Measurements from ENCODE around the gene FAM227B.

Gene FAM227B

DNA sequence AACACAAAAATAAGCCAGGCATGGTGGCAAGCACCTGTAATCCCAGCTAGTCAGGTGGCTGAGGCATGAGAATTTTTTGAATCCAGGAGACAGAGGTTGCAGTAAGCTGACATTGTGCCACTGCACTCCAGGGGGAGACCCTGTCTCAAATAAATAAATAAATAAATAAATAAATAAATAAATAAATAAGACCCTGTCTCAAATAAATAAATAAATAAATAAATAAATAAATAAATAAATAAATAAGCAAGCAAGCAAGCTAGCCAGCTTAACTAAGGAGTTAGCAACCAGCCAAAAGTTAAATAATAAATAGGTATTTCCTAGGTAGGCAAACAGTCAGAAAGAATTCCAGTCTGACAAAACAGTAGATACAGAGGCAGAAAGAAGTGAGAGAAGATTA lies 326.7 kb downstream of the FAM227B start:
- DNase-seq (ENCODE audit: low spot score): no peak

DNA sequence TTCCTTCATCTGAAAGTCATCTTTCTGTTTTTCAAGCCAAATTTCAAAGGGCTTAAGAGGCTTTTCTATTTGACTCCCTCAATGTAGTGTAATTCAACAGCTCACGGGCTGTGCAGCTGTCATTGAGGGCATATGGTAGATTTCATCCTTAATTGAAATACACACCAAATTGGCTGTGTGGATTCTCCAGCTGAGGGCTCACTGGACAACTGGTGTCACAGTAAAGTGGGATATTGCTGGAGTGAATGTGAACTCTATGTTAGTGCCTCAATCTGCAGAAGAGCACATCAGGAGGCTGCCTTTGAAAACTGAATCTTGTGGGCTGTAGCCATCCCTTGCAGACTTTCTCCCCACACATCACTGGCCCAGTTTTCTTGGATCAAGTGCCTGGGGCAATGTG lies 330.4 kb downstream of the FAM227B start:
- DNase-seq (ENCODE audit: low spot score): no peak

DNA sequence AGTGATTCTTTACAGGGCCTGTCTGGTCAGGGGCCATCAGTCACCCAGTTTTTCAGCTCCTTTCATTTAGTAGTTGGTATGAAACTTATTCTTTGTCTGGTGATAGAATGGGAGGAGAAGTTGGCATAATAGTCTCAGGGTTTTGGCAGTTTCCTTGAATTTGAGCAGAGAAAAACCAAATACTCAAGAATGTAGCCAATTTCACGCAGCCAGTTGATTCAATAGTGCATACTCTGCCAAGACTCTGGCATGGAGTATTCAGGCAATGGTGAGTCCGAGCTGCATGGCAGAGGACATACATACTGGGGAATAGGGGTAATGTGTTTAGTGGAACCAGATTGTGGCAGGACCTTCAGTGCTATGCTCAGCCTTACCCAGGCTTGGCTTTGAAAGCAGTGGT lies 332.2 kb downstream of the FAM227B start:
- DNase-seq (ENCODE audit: low spot score): no peak

DNA sequence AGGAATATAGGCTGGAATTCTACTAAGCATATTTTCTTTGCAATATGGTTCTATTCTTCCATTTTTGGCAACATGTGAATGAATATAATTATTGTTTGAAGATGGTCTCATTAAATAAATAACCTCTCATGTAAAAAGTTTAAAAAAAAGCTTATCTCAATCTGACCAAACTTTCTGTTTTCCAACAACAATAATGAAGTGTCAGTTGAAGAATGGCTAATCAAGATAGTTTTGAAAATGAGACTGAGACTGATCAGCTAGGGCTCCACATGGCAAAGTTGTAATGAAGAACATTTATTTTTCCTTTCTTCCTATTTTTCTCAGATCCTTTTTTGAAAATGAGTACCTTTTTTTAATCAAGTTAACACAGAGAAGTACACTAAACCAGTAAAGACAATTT lies 333.1 kb downstream of the FAM227B start:
- DNase-seq (ENCODE audit: low spot score): no peak

DNA sequence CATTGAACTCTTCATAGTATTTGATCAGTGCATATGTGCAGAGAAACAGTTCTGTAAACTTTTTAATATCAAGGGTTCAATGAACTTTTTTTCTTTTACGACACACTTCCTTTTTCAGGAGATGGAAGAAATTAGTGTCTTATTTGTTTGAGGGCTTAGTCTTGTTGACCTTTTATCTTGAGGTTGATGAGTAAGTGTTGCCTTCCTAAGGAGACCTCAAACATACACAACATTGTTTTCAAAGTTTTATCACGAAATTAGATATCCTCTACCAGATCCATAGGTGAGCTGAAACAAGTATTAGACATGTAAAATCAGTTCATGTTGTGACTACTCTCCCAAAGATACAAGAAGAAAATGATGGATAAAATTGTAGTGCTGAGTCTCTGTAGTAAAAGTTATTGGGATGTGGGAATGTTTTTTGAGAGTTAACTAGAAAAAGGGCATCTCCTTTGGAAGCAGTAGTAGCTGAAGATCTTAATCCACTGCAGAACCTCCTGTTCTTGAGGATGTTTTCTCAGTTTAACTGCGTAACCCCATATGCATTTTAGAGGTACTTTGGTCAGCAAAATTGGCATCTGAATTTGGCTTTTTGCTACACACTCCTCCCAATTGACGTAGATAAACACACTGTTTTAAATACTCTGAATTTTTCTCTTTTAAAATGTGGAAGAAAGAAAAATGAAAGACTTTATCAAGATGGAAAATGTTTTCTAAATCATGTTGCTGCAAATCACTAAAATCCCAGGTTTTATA lies 333.8 kb downstream of the FAM227B start:
- DNase-seq (ENCODE audit: low spot score): no peak

DNA sequence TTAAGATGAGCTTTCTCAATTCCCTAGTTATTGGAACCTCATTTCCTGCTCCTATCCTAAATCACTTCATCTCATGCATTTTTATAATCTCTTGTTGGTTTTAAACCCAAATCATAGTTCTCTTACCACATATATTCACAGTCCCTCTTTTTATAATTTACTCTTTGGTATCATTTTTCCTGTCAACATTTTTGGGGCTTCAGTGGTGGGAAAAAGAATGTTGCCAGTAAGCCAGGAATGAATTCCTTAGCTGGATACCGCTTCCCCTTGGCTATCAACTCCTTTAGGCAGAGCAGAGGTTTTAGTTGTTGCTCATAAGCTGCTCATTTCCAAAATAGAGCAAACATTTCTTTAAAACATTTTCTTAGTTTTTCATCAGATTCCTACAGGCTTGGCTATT lies 338.3 kb downstream of the FAM227B start:
- no peak for DNase-seq (ENCODE audit: low spot score)

DNA sequence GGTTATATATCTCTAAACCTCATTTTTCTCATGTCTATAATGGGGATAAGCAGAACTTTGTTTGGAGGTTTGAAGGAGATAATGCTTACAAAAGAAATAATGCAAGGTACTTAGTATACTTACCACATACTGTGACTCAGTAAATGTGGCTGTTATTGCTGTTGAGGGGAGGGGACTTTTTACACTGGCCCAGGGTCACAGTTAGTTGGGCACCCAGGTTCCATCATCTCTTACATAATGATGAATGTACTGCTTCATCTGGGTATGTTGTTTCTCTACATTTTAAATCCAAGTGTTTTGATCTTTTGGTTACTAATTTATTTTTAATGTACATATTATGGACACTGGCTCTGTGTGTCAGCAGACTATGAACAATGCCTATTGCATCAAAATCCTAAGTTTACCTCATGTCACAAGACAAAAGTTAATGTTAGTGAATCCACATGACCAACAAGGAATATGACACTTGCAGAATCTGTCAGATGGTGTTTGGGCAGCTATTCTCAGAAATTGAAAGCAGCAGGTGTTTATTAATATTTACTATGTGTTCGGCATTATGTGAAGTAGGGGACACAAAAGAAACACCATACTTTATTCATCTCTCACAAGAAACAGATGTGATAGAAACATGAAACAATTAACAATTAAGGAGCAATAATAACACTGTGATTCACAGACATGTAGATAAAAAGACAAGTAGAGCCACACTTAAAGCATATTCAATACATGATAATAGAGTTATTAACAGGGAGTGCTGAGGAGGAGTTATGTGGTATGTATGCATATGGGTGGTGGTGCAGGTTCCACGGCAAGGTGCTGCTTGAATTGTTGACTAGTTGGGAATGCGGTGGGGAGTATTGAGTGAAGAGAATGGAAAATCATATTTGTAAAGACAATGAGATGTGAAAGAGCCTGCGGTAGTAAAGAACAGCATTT lies 340.8 kb downstream of the FAM227B start:
- DNase-seq (ENCODE audit: low spot score): no peak

DNA sequence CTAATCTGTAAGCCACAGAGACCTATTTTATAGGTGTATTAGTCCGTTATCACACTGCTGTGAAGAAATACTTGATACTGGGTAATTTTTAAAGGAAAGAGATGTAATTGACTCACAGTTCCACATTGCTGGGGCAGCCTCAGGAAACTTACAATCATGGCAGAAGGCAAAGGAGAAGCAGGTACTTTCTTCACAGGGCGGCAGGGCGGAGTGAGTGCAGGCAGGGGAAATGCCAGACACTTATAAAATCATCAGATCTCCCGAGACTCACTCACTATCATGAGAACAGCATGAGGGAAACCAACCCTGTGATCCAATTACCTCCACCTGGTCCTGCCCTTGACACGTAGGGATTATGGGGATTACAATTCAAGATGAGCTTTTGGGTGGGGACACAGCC lies 341.9 kb downstream of the FAM227B start:
- no peak for DNase-seq (ENCODE audit: low spot score)
